Breast epithelium (tissue), 4 donors: ENCODE measurements around the gene GLIS1. TPM values are rescaled to one million over a fixed set of nuclear protein-coding genes. Genes with fewer than 3 reads are reported as not detected.

Experiments used
- DNase-seq, 2 donors: peaks; one replicate each; pipeline ENCODE4 v3.0.0-alpha.2; 2019; ENCODE audit warnings: low spot score in 2 of 2
- H3K27ac ChIP-seq, 2 donors: fragments of 200-600 bp; sonication (generic) in 1 of 2; one replicate each; pipeline ENCODE4 v1.5.1; 2016 to 2019; ENCODE audit warnings: mild to moderate bottlenecking in 1 of 2
- H3K27me3 ChIP-seq, 2 donors: fragments of 200-600 bp; sonication (generic) in 1 of 2; one replicate each; pipeline versions ENCODE4 v1.5.1 to v1.6.0; 2017 to 2019; ENCODE audit warnings: control low read depth in 1 of 2, mild to moderate bottlenecking in 1 of 2
- H3K36me3 ChIP-seq: fragments of 200-600 bp; one replicate; pipeline ENCODE4 v1.5.1; 2019
- H3K4me1 ChIP-seq, 2 donors: fragments of 200-600 bp; sonication (generic); one replicate each; pipeline ENCODE4 v1.5.1; 2016 to 2019; ENCODE audit warnings: control low read depth in 1 of 2
- H3K4me3 ChIP-seq, 3 donors: fragments of 200-600 bp; sonication (generic); 1 replicate in 2 of 3; 2 replicates in 1 of 3; pipeline ENCODE4 v1.5.1; 2016 to 2019; ENCODE audit warnings: mild to moderate bottlenecking in 3 of 3, moderate library complexity in 2 of 3
- H3K9me3 ChIP-seq, 2 donors: fragments of 200-600 bp; sonication (generic) in 1 of 2; one replicate each; pipeline ENCODE4 v1.5.1; 2016 to 2019; ENCODE audit warnings: control low read depth in 1 of 2
- CTCF ChIP-seq, 3 donors: fragments of 450-650 bp; IDR thresholded peaks; one replicate each; pipeline ENCODE4 v1.5.1; 2016 to 2017; ENCODE audit warnings: antibody characterized with exemption in 3 of 3, mild to moderate bottlenecking in 3 of 3, moderate library complexity in 3 of 3
- POLR2A ChIP-seq: fragments of 450-650 bp; IDR thresholded peaks from one replicate; pipeline ENCODE4 v1.6.1; 2016; ENCODE audit warnings: antibody characterized with exemption, mild to moderate bottlenecking, moderate library complexity
- POLR2AphosphoS5 ChIP-seq, 3 donors: sonication (generic); formaldehyde crosslinking; IDR thresholded peaks; one replicate each; pipeline ENCODE4 v1.6.1; 2017; ENCODE audit warnings: antibody characterized with exemption in 3 of 3
- intact Hi-C: fragments of 100-400 bp; cut with DNase I; formaldehyde crosslinking; loops from one replicate; pipeline ENCODE4 v1.15.1; 2023; ENCODE audit warnings: low total_unique reads
- total RNA-seq, 3 donors: library from RNA; depleted of rRNA; stranded (reverse); fragments of >200 nt; gene quantifications; one replicate each; pipeline ENCODE4 v1.1.0, GENCODE V29; 2016

GLIS1 gene
- total RNA-seq, 3 donors from 2014 or later: 0.16 to 2.0 (median 0.59) TPM

DNA sequence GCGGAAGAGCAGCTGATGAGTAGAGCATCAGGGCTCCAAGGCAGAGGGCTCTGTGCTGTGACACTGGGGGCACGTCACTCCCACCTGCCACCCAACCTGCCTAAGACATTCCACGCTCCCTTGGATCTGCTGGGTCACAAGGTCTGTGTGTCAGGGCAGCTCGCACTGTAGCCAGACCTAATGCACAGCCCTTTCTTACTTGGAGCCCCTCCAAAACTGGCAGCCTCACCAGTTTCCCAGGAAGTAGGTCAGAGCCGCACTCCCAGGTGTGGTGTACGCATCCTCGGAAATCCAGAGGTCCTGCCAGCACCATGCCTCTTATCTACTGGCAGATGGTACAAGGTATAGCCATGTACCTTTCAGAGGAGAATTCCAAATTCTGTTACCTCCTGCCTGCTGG, 257.5 kb downstream of the GLIS1 start:
- intact Hi-C loops: no loop called here
- no peak overlapping the region for H3K4me3 ChIP-seq
- no peaks in the 10 kb centered on the region for H3K36me3 ChIP-seq
- no peaks in the 10 kb centered on the region for H3K9me3 ChIP-seq
- H3K4me1 ChIP-seq: no peaks in the 10 kb centered on the region
- no peak overlapping the region for H3K27ac ChIP-seq
- DNase-seq: no peak
- peaks cover 0 to 12% of the 10 kb centered on the region in 2 donors for H3K27me3 ChIP-seq
- no peak for TF ChIP-seq POLR2A
- no peak for TF ChIP-seq POLR2AphosphoS5 (IDR thresholded peaks at IDR 0.05)
- no peak for TF ChIP-seq CTCF (IDR thresholded peaks at IDR 0.05)

DNA sequence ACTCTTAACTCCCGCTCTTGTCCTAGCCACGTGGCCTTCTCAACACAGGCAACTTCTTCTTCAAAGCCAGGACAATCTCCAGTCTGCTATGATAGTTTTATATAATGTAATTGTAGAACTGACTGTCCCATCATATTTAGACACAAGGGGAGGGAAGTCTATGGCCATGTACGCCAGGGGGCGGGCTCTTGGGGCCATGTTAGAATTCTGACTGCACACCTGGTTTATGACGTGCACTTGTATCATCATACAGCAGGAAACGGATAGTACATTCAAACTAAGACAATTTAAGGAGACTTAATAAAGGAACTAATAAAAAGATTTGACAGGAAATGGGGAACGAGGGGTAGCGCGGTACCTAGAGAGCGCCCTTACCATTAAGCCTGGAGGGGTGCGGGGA, 258.3 kb downstream of the GLIS1 start:
- TF ChIP-seq POLR2A (no peak), POLR2AphosphoS5 (IDR thresholded peaks at IDR 0.05) (no peak), CTCF (IDR thresholded peaks at IDR 0.05) (no peak)
- Histone ChIP-seq H3K36me3 (no peaks in the 10 kb centered on the region), H3K27me3 (peaks cover 0 to 7% of the 10 kb centered on the region in 2 donors), H3K9me3 (no peaks in the 10 kb centered on the region), H3K4me1 (no peaks in the 10 kb centered on the region), H3K4me3 (no peak overlapping the region), H3K27ac (no peak overlapping the region)
- DNase-seq: no peak
- intact Hi-C loops: no loop called here

DNA sequence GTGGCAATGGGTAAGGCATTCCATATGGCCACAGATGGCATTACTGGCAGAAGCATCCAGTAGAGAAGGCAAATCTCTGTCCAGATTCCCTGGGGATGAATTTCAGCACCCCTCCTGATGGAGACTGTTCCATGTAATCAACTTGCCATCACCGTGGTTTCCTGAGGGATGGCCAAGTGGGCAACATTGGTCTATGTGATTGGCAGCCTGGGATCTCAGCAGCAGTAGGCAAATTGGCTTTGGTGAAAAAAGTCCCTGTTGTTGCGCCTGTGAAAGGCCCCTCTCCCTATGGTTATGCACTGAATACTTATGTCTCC, 260.5 kb downstream of the GLIS1 start:
- intact Hi-C loops: no loop called here
- Histone ChIP-seq H3K36me3 (no peaks in the 10 kb centered on the region), H3K27me3 (no peaks in the 10 kb centered on the region), H3K4me1 (no peaks in the 10 kb centered on the region), H3K9me3 (no peaks in the 10 kb centered on the region), H3K27ac (no peak overlapping the region), H3K4me3 (no peak overlapping the region)
- no peak for TF ChIP-seq POLR2A
- TF ChIP-seq CTCF (IDR thresholded peaks at IDR 0.05): no peak
- no peak for TF ChIP-seq POLR2AphosphoS5 (IDR thresholded peaks at IDR 0.05)
- peak in 1 of 2 donors; percentile 30 for DNase-seq

DNA sequence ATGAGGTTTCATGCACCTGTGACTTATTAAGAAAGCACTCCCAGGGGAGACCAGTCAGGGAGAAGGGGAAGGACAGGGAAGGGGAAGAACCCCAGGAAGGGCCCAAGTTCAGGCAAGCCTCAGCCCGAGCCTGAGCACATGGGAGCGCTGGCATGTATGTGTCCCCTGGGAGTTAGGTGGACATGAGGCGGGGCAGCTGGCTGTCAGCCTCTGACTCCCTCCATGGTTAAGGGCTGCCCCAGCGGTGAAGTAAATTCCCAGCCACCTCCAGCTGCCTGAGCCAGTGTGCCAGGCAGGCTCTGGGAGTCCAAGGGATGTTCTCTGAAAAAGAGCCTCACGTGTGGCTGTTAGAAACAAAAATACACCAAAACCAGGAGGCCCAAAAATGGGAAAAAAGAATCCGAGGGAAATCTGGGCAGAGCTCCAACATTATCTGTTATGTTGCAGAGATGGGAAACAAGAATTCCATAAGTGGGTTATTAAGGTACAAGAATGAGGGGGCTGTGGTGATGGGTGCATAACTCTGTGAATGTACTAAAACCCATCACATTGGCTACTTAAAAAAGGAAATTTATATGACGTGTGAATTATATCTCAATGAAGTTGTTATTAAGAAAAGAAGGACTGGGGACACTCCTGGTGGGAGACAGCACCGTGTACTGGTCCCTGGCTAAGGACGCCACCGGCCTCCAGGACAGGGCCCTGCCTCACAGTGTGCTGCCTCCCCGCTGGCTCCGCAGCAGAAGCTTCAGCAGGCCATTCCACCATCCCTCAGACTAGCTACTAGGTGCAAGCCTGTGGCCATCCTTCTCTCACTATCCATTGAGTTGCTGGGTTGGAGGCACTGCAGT, 261.1 kb downstream of the GLIS1 start:
- peak in 1 of 2 donors; percentile 25 for DNase-seq
- intact Hi-C loops: no loop called here

More for the DNA sequence above, 261.1 kb downstream of the GLIS1 start:
- Histone ChIP-seq H3K36me3 (no peaks in the 10 kb centered on the region), H3K27ac (no peak overlapping the region), H3K27me3 (no peaks in the 10 kb centered on the region), H3K4me3 (no peak overlapping the region), H3K4me1 (no peaks in the 10 kb centered on the region), H3K9me3 (no peaks in the 10 kb centered on the region)
- TF ChIP-seq CTCF (IDR thresholded peaks at IDR 0.05) (no peak), POLR2A (no peak), POLR2AphosphoS5 (IDR thresholded peaks at IDR 0.05) (no peak)
